Endometrial microvascular endothelial cells (primary cell): ENCODE measurements around the gene ENC1. TPM values are rescaled to one million over a fixed set of nuclear protein-coding genes. Genes with fewer than 3 reads are reported as not detected.

ENCODE experiments used
- in situ Hi-C: cut with HindIII; loops from 2 replicates; pipeline ENCODE4 v1.10.0; 2017; ENCODE audit warnings: low sequenced_read_pairs, low pct_unique_long_range_greater_than_20kb; ENCODE audit errors: inconsistent ontology term
- total RNA-seq: library from RNA; depleted of rRNA; stranded (reverse); fragments of >200 nt; gene quantifications from one replicate; pipeline ENCODE4 v1.2.3, GENCODE V29; 2015; ENCODE audit errors: inconsistent ontology term

The ENC1 gene
- total RNA-seq, 1 donor from 2014 or later: 36.7 TPM

DNA sequence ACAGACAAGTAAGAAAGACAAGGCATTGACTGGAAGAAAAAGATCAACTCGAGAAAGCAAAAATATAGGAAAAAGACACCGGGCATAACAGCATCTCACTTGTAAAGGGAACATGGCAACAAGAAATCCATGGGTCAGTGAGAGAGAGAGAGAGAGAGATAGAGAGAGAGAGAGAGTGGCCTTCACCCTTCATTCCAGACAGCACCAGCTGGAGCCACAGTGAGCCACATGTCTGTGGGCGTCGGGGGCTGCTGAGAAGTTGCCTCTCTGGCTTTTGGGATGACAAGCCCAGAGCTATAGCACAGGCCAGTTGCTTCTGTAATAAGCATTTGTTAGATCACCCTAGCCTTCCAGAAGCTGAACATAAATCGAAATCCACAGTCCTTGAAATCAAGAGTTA lies 20.3 kb upstream of the ENC1 start:
- in situ Hi-C loops: loop anchor here (25.0 kb wide), 1 partner anchor 749 kb away; no protein-coding TSS in a partner anchor

DNA sequence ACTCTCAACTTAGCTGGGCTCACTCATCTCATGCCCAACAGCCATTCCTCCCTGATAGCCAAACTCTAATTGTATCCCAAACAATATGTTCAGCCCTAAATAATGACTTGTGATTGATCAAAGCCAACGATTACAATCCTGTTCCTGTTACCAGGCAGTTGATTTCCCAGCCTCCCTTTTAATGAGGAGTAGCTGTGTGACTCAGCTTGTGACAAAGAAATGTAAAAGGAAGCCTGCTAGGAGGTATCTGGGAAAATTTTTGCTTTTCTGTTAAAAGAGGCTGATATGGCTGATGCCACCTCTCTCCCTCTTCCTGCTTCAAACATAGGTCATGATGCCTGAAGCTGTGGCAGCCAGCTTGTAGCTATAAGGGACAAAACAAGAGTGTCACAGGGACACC lies 19.6 kb upstream of the ENC1 start:
- in situ Hi-C loops: loop anchor here (25.0 kb wide), 1 partner anchor 748 kb away; no protein-coding TSS in a partner anchor

DNA sequence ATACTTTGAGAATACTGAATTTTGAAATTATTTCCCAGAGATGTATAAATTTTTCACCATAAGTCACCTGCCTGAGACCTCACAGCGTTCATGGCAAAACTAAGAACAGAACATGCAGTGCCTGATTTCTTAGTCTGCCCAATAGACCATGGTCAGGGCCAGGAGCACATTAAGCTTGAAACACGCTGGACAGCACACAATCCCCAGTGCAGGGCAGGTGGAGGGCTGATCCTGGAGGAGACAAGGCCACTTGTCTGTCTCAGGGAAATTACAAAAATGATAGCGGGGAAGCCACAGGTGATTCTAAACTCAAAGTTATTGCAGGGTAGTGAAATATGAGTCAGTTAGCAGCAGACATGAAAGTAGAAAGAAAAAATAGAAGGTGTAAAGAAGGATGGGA lies 18.6 kb upstream of the ENC1 start:
- in situ Hi-C loops: loop anchor here (25.0 kb wide), 1 partner anchor 747 kb away; no protein-coding TSS in a partner anchor

DNA sequence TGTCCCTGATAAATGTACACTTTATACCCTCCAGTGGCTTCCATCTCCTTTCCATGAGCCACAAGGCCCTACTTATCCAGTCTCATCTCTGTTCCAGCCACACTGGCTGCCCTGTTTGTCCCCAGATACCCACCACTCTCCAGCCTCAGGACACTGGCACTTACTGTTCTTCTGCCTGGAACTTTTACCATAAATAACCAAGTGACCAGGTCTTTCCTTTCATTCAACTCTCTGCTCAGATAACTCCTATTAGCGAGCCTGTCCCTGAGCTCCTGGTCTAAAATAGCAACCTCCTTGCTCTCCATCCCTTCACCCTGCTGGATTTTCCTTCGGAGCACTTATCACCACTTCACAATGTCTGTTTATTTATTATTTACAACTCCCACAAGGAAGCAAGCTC lies 16.6 kb upstream of the ENC1 start:
- in situ Hi-C loops: loop anchor here (25.0 kb wide), 1 partner anchor 745 kb away; no protein-coding TSS in a partner anchor

DNA sequence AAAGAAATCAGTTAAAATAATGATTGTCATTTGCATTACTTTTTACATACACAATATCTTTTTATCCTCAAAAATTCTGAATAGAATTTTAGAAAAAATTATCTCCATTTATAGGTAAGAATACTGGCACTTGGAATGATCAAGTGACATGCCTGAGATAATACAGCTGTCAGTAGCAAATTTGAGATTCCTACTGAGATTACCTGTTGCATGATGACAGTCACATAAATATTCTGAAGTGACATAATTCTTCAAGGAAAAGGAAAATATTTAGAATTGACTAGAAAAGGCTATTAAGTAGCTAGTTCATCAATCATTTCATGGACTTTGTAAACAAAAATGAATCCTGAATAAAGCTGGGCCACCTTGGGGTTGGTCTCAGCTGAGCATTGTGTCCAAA lies 15.2 kb upstream of the ENC1 start:
- in situ Hi-C loops: loop anchor here (25.0 kb wide), 1 partner anchor 743 kb away; no protein-coding TSS in a partner anchor

DNA sequence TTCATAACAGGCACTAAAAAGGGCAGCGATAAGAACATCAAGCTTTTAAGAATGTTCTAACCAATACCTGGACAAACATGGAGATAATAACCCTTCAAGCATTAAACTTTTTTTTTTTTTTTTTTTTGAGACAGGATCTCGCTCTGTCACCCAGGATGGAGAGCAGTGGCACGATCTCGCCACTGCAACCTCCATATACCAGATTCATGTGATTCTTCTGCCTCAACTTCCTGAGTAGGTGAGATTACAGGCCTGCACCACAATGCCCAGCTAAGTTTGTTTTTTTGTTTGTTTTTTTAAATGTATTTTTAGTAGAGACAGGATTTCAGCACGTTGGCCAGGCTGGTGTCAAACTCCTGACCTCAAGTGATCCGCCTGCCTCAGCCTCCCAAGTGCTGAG lies 14.7 kb upstream of the ENC1 start:
- in situ Hi-C loops: loop anchor here (25.0 kb wide), 1 partner anchor 743 kb away; no protein-coding TSS in a partner anchor

DNA sequence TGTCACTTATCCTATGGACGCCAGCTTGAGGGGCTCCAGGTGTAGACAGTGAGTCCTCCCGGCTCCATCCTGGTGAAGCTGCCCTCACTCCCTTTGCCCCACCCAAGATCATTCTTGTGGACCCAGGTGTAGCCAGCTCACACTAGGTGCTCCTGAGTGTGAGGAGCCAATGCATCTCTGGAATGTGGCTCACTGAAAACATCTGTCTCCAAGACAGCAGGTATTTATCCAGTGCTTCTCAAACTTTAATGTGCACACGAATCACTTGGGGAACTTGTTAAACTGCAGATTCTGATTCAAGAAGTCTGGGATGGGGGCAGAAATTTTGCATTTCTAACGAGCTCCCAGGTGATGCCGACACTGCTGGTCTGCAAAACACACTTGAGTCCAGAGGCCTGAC lies 13.5 kb upstream of the ENC1 start:
- in situ Hi-C loops: loop anchor here (25.0 kb wide), 1 partner anchor 742 kb away; no protein-coding TSS in a partner anchor

DNA sequence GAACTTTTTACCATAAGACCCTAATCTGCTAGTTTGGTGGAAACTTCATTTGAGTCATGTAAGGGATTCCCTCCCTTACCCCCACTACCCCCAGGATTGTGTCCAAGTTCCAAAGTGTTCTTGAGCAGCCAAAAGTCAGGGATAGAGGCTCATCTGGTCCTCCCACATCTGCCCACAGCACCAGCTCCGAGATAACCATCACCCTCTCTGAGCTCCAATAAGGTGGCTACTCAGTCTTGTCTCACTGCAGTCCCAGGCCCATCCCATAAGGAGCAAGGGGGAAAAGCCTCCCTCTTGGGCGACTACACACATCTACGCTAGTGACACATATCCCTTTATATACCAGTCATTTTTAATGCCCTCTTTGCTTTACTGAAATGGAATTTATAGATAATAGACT lies 12.0 kb upstream of the ENC1 start:
- in situ Hi-C loops: loop anchor here (25.0 kb wide), 1 partner anchor 740 kb away; no protein-coding TSS in a partner anchor

DNA sequence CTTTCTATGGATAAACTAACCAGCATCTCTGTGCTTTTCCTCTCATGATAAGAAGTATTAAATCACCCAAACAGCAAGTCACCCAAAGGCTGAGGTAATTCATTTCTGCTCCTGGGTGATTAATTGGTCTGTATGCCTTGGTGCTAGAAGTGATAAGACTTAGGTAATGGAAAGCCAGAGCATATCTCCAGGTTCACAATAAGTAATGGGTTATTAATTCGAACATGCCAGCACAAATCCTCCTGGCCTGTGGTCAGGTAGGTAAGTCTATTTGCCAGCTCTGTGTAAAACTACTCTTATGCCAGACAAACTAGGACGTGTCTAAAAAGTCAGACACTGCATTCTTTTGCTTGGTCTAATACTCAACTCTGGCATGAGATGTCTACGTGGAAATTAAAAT lies 11.2 kb upstream of the ENC1 start:
- in situ Hi-C loops: loop anchor here (25.0 kb wide), 1 partner anchor 739 kb away; no protein-coding TSS in a partner anchor

DNA sequence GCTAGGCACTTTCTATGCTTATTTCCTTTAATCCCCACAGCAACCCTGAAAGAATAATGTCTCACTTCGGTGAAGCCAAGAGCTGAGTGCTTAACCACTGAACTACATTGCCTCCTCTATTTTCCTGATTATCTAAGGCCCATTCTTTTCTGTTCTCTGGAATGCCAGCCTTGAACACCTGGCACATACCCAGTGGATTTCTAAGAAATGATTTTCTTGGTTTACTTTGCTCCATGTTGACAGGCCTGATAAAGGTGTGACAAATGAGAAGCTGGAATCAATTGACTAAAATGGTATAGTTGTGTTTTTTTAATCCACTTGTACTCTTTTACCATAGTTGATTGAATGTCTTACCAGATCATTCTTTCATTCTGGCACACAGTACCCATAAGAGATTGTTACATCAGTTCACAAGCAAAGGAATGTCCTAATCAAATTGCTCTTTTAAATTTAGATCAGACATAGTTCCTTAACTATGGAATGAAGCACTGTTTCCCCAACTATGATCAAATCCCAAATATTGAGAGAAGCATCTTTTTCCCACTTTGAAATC lies 9.0 kb upstream of the ENC1 start:
- in situ Hi-C loops: no loop called here

DNA sequence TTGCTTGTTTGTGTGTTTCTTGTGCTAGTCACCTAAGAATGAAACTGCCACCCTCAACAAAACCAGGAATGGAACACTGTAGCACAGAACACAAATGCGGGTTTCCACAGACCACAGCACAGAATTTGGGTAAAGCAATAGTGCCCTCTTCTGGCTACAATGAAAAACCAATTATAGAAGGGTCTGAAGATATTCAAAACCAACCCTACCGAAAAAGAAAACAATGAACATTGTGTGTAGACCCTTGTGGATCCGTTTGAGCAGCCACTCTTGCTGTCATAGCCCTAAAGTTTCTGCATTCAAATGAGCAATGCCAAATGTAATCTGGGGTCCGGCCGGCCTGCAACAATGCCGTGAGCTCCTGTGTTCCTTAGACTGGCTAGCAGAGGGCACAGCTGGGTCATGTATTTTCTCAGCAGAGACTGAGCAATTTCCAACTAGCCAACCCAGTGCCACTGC lies 8.3 kb upstream of the ENC1 start:
- in situ Hi-C loops: no loop called here

DNA sequence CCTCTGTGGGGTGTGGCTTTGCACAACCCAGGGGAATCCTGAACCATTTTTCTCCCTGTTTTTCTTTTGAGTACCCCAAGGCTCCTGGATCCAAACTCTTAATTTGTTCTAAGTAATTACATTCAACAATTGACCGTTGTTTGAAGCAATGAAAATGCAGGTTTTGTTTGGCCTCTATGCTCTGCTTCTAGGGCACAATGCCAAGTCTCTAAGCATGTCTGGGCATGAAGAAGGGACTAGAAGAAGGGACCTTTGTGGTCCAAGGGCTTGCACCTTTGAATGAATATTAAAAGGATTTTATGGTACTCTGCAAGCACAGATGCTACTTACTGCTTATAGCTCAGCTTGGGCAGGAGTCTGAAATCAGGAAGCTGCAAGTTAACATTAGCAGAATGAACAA lies 6.6 kb upstream of the ENC1 start:
- in situ Hi-C loops: no loop called here

DNA sequence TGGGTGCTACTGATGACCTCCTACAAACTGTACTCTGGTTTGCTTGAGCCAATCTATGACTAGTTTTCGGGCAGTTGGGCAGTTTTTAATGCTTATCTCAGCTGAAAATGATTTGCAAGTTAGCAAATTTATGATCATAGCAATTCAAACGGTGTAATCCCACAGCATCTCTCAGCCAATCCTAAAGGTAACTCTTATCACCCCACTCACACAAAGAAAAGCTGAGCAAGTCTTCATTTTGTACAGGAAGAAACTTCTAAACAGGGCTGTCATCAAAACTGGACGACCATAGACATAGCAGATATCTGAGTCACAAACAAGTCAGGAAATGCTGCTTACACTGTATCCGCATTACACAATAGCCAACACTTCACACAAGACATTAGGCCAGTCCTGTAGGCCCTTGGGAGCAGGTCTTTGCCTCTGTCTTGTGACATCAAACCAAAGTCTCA lies 2.6 kb upstream of the ENC1 start:
- in situ Hi-C loops: no loop called here

DNA sequence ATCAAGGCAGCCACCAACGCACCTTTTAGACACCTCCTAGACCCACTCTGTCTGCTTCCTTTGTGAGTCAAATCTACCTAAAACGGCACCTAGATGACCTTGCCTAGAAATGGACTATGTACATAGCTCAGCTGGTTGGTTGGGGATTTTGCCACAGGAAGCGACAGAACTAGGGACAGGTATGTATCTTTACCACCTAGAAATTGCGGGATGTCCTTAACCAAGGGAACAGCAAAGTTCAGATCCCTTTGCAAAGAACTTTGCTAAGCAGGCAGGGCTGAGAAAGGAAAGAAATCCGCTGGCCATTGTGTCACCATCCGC lies 2.0 kb upstream of the ENC1 start:
- in situ Hi-C loops: no loop called here

DNA sequence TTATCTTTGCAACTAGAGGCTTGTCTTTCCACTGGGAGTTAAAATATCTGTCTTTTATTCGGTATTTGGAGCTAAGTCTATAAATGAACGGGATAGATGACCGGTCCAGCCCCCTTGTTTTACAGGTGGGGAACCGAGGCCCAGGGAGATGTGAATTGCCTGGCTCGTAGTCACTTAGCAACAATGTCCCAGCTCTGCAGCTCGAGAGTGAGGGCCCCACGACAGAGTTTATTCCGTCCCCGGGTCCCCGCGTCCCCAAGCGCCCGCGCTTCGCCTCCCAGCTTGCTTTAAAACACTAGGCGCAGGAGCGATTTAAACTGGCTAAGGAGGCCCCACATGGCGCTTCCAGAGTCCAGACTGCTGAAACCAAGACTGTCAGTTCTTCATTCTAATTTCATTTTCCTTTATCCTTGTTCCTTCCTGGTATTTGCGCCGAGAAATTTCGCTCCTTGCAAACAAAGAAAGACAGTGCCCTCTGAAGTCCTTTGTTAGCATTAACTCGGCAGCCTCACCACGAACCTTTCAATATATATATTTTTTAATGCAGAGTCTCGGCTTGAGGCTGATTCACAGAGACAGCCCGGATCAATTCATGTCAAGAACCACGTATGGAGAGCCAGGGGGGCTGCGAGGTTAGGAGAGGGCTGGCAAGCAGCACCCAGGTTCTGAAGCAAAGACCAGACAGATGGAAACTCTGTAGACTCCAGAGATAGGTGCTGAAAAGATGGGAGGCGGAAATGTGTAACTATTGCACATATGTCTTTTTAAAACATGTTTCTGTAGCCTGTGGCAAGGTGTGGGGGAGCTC lies 1.4 kb upstream of the ENC1 start:
- in situ Hi-C loops: no loop called here

DNA sequence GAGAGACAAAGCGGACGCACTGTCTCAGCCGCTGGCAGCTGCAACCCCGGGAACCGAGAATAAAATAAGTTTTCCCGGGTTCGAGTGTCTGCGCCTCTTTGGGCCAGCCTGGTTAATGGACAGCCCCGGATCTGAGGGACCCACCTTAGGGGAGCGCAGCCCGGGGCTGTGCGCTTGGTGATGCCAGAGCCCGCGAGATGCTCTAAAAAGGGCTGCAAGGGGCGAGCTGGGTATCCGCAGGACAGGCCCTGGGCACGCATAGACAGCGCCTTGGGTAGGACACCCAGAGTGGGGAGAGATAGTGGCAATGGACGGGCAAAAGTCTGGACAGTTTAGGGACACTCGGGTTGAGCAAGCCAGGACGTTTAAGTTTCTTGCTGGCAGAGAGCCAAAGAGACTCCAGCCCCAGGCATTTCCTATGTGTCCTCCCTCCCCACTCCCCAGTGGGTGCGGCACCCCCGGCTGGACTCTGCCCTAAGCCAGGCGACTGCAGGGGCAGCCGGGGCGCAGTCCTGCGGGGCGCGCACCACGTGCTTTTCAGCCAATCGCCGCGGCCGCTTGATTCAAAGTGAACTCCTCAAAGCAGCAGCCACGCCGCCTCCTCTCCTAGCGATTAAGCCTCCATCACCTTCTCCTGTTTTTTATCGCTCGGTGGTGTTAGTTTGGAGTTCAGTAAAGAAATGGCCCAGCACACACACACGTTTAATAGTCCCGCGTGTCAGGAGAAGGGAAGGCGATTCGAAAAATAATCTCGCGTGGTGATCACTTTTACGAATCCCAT lies 616 bp upstream of the ENC1 start:
- in situ Hi-C loops: no loop called here

DNA sequence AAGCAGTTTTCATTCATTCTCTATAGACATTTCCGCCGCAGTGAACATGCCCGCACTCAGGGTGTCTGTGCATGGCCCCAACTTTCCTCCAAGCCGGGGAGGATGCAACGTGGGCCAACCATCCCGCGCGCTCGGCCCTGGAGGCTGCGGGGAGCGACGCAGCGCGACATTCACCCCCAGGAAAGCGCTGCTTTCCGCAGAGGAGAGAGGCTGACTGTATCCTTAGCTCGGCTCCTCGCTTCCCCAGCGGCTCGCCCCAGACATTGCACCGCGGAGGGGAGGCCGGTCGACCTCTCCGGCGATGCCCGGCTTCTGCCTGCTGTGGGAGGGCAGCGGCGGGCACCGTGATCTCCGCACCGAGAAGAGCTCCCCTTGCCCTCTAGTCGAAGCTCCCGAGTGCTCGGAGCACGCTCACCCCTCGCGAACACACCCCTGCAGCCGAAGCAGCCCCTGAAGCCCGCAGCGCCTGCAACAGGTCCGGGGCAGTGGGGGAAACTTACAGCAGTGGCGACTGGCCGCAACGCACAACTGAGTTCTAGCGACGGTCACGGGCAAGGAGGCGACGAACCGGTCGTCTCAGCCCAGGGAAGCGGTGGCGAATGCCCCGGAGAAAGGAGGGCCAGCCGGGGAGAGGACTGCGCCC lies 600 bp downstream of the ENC1 start:
- in situ Hi-C loops: no loop called here

DNA sequence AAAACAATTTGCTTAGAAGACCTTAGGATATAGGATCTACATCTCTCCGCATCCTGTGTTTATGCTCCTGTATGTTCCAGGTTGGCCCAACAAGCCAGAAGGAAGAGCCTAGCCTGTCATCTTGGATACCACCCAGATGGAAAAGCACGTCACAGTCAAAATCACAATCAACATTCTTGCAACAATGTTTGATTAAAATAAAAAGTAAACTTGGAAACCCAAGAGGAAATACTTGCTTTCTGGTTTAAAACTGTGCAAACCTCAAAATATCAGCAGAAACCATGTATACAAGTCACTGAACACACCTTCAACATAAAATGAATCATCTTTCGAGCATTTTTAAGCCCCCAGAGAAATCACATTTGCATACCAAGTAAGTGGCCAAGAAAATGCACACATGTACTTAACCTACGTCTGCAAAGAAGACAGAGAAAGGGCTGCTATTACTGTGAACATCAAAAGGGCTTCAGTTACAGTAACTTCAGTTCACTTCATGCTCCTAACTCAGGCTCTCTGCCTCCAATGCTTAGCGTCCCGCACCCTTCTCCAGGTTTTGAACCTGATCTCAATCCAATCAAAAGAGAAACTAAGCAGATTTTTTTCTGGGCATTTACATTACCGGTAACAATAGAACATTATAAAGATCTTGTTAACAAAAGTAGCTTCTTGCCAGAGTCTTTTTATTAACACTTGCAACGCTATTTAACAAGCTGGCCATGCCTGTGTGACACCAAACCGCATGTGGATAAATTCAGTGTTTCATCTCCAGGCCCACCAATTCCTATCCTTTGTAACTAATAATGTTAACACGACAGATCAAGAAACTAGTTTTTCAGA lies 1.3 kb downstream of the ENC1 start:
- in situ Hi-C loops: no loop called here
